GM19438 (cell line): ENCODE data around the gene PHTF1.

Experiments used
- ATAC-seq: cut with Tn5 transposase; IDR thresholded peaks from one replicate; pipeline ENCODE4 v1.9.1; 2021; ENCODE audit warnings: low read depth; ENCODE audit not compliant: unreplicated experiment

Gene PHTF1

GRCh38 chr1:113759333-113760101 is at the start of gene PHTF1:
Gene PHTF1, minus strand, starts transcription at chr1:113759486. Its CDS starts 783 bp downstream, at chr1:113758703.
- peak; percentile 78 for ATAC-seq

- ATAC-seq, result no peak
These were observed 49.3 kb upstream of the PHTF1 start for GRCh38 chr1:113808450-113809195.

- ATAC-seq, result no peak
These were observed 46.4 kb upstream of the PHTF1 start for GRCh38 chr1:113805639-113806038.

GRCh38 chr1:113805256-113805531 is 45.9 kb upstream of the PHTF1 start:
- no peak for ATAC-seq

GRCh38 chr1:113804421-113805255 is 45.4 kb upstream of the PHTF1 start:
- no peak for ATAC-seq

GRCh38 chr1:113802367-113803007 is 43.2 kb upstream of the PHTF1 start:
- no peak for ATAC-seq

- no peak for ATAC-seq
These were observed 41.2 kb upstream of the PHTF1 start for GRCh38 chr1:113800487-113800886.

GRCh38 chr1:113797472-113797871 is 38.2 kb upstream of the PHTF1 start:
- ATAC-seq, result no peak

- no peak for ATAC-seq
These were observed 34.9 kb upstream of the PHTF1 start for GRCh38 chr1:113793878-113794834.

- ATAC-seq, result no peak
These were observed 33.7 kb upstream of the PHTF1 start for GRCh38 chr1:113792986-113793385.

- peak; percentile 76 for ATAC-seq
These were observed 33.2 kb upstream of the PHTF1 start for GRCh38 chr1:113792471-113792870.

GRCh38 chr1:113788802-113789201 is 29.5 kb upstream of the PHTF1 start:
- ATAC-seq, result no peak

GRCh38 chr1:113787663-113788062 is 28.4 kb upstream of the PHTF1 start:
- no peak for ATAC-seq

- ATAC-seq, result no peak
These were observed 26.8 kb upstream of the PHTF1 start for GRCh38 chr1:113786069-113786468.

GRCh38 chr1:113784104-113784779 is 25.0 kb upstream of the PHTF1 start:
- peak; percentile 52 for ATAC-seq

- ATAC-seq, result peak; percentile 70
These were observed 24.2 kb upstream of the PHTF1 start for GRCh38 chr1:113783254-113784103.

GRCh38 chr1:113782406-113782805 is 23.1 kb upstream of the PHTF1 start:
- no peak for ATAC-seq
